ENCODE data around the gene SEPTIN7.
"Not testable (repeated sequence)": the region's sequence is repeated elsewhere in the genome, so short reads cannot be mapped to it uniquely, and the experiment has no call there.

The SEPTIN7 gene

GRCh38 chr7:35800718-35801391 is at the start of gene SEPTIN7:
Gene SEPTIN7, plus strand, starts transcription at chr7:35801057. Its CDS starts 153 bp downstream, at chr7:35801210.
- peak; percentile 96 for DNase-seq

GRCh38 chr7:35752742-35753141 is 48.1 kb upstream of the SEPTIN7 start:
- no peak for DNase-seq

- no peak for DNase-seq
Observed at GRCh38 chr7:35753761-35754603, 46.9 kb upstream of the SEPTIN7 start.

GRCh38 chr7:35754741-35755140 is 46.1 kb upstream of the SEPTIN7 start:
- DNase-seq = no peak

GRCh38 chr7:35755711-35756110 is 45.1 kb upstream of the SEPTIN7 start:
- DNase-seq = no peak

- not testable (repeated sequence) for DNase-seq
Observed at GRCh38 chr7:35756453-35756852, 44.4 kb upstream of the SEPTIN7 start.

- DNase-seq = no peak
Observed at GRCh38 chr7:35757574-35757973, 43.3 kb upstream of the SEPTIN7 start.

GRCh38 chr7:35758421-35758820 is 42.4 kb upstream of the SEPTIN7 start:
- DNase-seq = no peak

GRCh38 chr7:35760143-35760745 is 40.6 kb upstream of the SEPTIN7 start:
- DNase-seq = no peak

- no peak for DNase-seq
Observed at GRCh38 chr7:35761871-35762677, 38.8 kb upstream of the SEPTIN7 start.

GRCh38 chr7:35762781-35763180 is 38.1 kb upstream of the SEPTIN7 start:
- DNase-seq = no peak

- no peak for DNase-seq
Observed at GRCh38 chr7:35768346-35768745, 32.5 kb upstream of the SEPTIN7 start.

- no peak for DNase-seq
Observed at GRCh38 chr7:35771776-35772175, 29.1 kb upstream of the SEPTIN7 start.

- DNase-seq = no peak
Observed at GRCh38 chr7:35773994-35774393, 26.9 kb upstream of the SEPTIN7 start.

GRCh38 chr7:35776686-35777085 is 24.2 kb upstream of the SEPTIN7 start:
- DNase-seq = no peak

GRCh38 chr7:35777121-35777520 is 23.7 kb upstream of the SEPTIN7 start:
- DNase-seq = no peak

- no peak for DNase-seq
Observed at GRCh38 chr7:35780070-35780469, 20.8 kb upstream of the SEPTIN7 start.

GRCh38 chr7:35781200-35781701 is 19.6 kb upstream of the SEPTIN7 start:
- DNase-seq = no peak

GRCh38 chr7:35781767-35782515 is 18.9 kb upstream of the SEPTIN7 start:
- no peak for DNase-seq

GRCh38 chr7:35784332-35784731 is 16.5 kb upstream of the SEPTIN7 start:
- DNase-seq = no peak

- no peak for DNase-seq
Observed at GRCh38 chr7:35785250-35785649, 15.6 kb upstream of the SEPTIN7 start.

- DNase-seq = no peak
Observed at GRCh38 chr7:35787925-35788324, 12.9 kb upstream of the SEPTIN7 start.
